ENCODE results near the gene FEZ2. TPM values are rescaled to one million over a fixed set of nuclear protein-coding genes. Genes with fewer than 3 reads are reported as not detected.

Gene FEZ2
- total and polyA plus RNA-seq, 2 of the 13 experiments (the other 11 are each of a cell fraction or from before 2014, with no cell fraction given): 42.5 to 59.1 TPM

DNA sequence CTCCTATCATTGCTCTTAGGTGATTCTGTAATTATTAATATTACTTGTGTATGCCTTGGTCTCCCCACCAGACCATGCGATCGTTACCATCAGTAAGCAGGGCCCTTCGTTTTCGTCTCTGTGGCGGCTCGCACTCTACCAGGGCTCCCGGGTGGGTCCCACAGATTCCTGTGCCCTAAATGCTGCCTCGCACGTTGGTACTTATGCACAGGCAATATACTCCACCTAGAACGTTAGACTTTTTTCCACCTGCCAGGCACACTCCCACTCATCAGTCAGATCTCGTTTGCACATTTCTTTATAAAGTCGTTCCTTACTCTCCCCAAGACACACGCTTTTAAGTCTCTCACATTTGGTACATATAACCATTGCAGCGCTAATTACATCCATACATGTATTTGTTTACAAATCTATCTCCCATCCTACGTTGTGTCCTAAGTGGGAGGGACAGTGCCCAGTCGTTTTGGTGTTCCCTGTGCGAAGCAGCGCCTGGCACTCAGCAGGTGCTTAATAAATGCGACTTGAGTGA, 901 bp downstream of the FEZ2 start (continued):
- TF ChIP-seq ZMYM3 (CRISPR knock-in tag; IDR thresholded peaks at IDR 0.05) (0 out of 2 replicates have a peak, but pooled peaks have one; percentile 53), ARID2 (CRISPR knock-in tag; IDR thresholded peaks at IDR 0.05; ENCODE audit: borderline replicate concordance) (peak; percentile 75; the same call in 1 of the 2 replicates), NFKB2 (CRISPR knock-in tag; IDR thresholded peaks at IDR 0.05; ENCODE audit: borderline replicate concordance) (0 out of 2 replicates have a peak, but pooled peaks have one; percentile 54), PRPF4 (IDR thresholded peaks at IDR 0.05; ENCODE audit: low read depth, low read length, poor library complexity, severe bottlenecking) (peak; percentile 38), NFYB (CRISPR knock-in tag; IDR thresholded peaks at IDR 0.05) (no peak), HNRNPUL1 (IDR thresholded peaks at IDR 0.05; ENCODE audit: low read depth, low read length) (no peak), GLI4 (CRISPR knock-in tag; IDR thresholded peaks at IDR 0.05; ENCODE audit: borderline replicate concordance) (peak; percentile 46; the same call in 1 of the 2 replicates), ZNF510 (CRISPR knock-in tag; IDR thresholded peaks at IDR 0.05; ENCODE audit: low read depth) (peak; percentile 72; the same call in 1 of the 2 replicates)

DNA sequence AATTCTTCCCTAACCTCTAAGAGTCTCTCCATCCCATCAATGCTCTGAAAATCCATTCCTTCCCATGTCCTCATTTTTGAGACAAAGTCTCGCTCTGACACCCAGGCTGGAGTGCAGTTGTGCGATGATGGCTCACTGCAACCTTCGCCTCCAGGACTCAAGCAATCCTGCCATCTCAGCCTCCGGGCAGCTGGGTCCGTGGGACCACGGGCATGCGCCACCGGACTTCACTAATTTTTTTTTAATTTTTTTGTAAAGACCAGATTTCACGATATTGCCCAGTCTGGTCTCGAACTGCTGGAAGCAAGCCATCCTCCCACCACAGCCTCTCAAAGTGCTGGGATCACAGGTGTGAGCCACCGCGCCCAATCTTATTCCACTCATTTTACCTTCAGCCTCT, 1.6 kb downstream of the FEZ2 start:
- Histone ChIP-seq H2AFZ (ENCODE audit: low read length) (no peak overlapping the region), H4K20me1 (ENCODE audit: insufficient read depth, low read length) (no peaks in the 10 kb centered on the region), H3K27ac (ENCODE audit: extremely low read length, insufficient read depth, low read length) (no peak overlapping the region), H3K4me1 (ENCODE audit: insufficient read depth, low read length) (peaks cover 43% of the 10 kb centered on the region), H3K9ac (ENCODE audit: insufficient read depth, low read depth, low read length) (peak overlapping the region; percentile 87), H3K9me3 (ENCODE audit: low read length) (no peaks in the 10 kb centered on the region), H3K79me2 (ENCODE audit: insufficient read depth, low read length) (peaks cover 36% of the 10 kb centered on the region), H3K4me3 (replicated peaks in 1 of 3; ENCODE audit: insufficient read depth in 1 of 3, low read depth in 2 of 3, low read length in 3 of 3) (peak overlapping the region; percentile 78 to 91 (median 88); a peak in 5 of 6 replicates), H3K4me2 (ENCODE audit: low read depth, low read length) (peak overlapping the region; percentile 83), H3K27me3 (ENCODE audit: control insufficient read depth in 1 of 2, insufficient read depth in 2 of 2, low read length in 2 of 2) (0 out of 5 replicates have a peak, but pooled peaks cover 0 to 2% of the 10 kb centered on the region in 2 experiments), H3K36me3 (replicated peaks in 1 of 2; ENCODE audit: control insufficient read depth in 1 of 2, insufficient read depth in 2 of 2, low read length in 2 of 2) (no peaks in the 10 kb centered on the region; a peak in 1 of 5 replicates)
- no peak for FAIRE-seq
- in situ Hi-C loops (cut with HindIII; ENCODE audit: extremely low pct_ligation_motif_present, low pct_unique_long_range_greater_than_20kb): loop anchor here (5.0 kb wide), 1 partner anchor 66 kb away; no protein-coding TSS in a partner anchor
- DNase-seq (ENCODE audit: low spot score): no peak
- intact Hi-C loops (cut with micrococcal nuclease; ENCODE audit: unreplicated experiment): loop anchor here (2.0 kb wide), 1 partner anchor 68 kb away; no protein-coding TSS in a partner anchor
- WGBS (ENCODE audit: low lambda C conversion rate): over 99% methylated on average over 12 of the region's 12 CpGs
- CTCF ChIA-PET (ENCODE audit: low intra/inter-chr PET ratio, low total read pairs): no interaction called here
- no peak for ATAC-seq
- POLR2A ChIA-PET: no interaction called here
- BruUV-seq (replicated peaks): no TSS peak
- no peak for TF ChIP-seq ONECUT2 (CRISPR knock-in tag; IDR thresholded peaks at IDR 0.05)
- no peak for TF ChIP-seq ZNF839 (CRISPR knock-in tag; IDR thresholded peaks at IDR 0.05; ENCODE audit: borderline replicate concordance)
- no peak for TF ChIP-seq ZNF674 (CRISPR knock-in tag; IDR thresholded peaks at IDR 0.05; ENCODE audit: low read depth)
- TF ChIP-seq SETDB1 (CRISPR knock-in tag; IDR thresholded peaks at IDR 0.05; ENCODE audit: borderline replicate concordance): no peak
- TF ChIP-seq IKZF5 (CRISPR knock-in tag; IDR thresholded peaks at IDR 0.05): no peak
- TF ChIP-seq TAF1 (CRISPR knock-in tag; IDR thresholded peaks at IDR 0.05): no peak
- TF ChIP-seq ZNF776 (CRISPR knock-in tag; IDR thresholded peaks at IDR 0.05): no peak
- TF ChIP-seq NBN (conservative IDR thresholded peaks at IDR 0.05): no peak
- TF ChIP-seq, protein P1, sequence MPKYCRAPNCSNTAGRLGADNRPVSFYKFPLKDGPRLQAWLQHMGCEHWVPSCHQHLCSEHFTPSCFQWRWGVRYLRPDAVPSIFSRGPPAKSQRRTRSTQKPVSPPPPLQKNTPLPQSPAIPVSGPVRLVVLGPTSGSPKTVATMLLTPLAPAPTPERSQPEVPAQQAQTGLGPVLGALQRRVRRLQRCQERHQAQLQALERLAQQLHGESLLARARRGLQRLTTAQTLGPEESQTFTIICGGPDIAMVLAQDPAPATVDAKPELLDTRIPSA (CRISPR knock-in tag; IDR thresholded peaks at IDR 0.05; ENCODE audit: borderline replicate concordance): no peak
- TF ChIP-seq, protein P2, sequence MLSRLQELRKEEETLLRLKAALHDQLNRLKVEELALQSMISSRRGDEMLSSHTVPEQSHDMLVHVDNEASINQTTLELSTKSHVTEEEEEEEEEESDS (CRISPR knock-in tag; IDR thresholded peaks at IDR 0.05; ENCODE audit: borderline replicate concordance): no peak
- TF ChIP-seq ETV5 (CRISPR knock-in tag; IDR thresholded peaks at IDR 0.05; ENCODE audit: borderline replicate concordance): no peak
- no peak for TF ChIP-seq TCF7 (IDR thresholded peaks at IDR 0.05; ENCODE audit: low read depth)
- TF ChIP-seq NFRKB (IDR thresholded peaks at IDR 0.05): no peak
- TF ChIP-seq ZNF44 (CRISPR knock-in tag; IDR thresholded peaks at IDR 0.05): no peak
- TF ChIP-seq ZNF326 (CRISPR knock-in tag; IDR thresholded peaks at IDR 0.05; ENCODE audit: borderline replicate concordance): no peak
